ENCODE data around the gene PLD2. TPM values are rescaled to one million over a fixed set of nuclear protein-coding genes. Genes with fewer than 3 reads are reported as not detected.

PLD2 gene
- polyA plus RNA-seq, 3 donors, result 3.5 to 122 (median 4.0) TPM

- intact Hi-C loops (cut with micrococcal nuclease), result loop anchor here (5.0 kb wide), 2 partner anchors 76 to 191 kb away; partner anchors contain the start of genes INCA1 (in 1 of the 2) and KIF1C (in 1 of the 2)
- peaks cover 38 to 39% of the 10 kb centered on the region in 2 donors for H3K36me3 Mint-ChIP-seq
- Histone ChIP-seq H3K36me3 (replicated peaks in 1 of 2; ENCODE audit: control insufficient read depth in 1 of 2, insufficient read depth in 2 of 2, low read length in 2 of 2) (peaks cover 16 to 28% of the 10 kb centered on the region in 2 donors), H3K79me2 (ENCODE audit: insufficient read depth, low read length) (no peaks in the 10 kb centered on the region), H3K9ac (ENCODE audit: insufficient read depth, low read length, poor library complexity, severe bottlenecking) (peak overlapping the region; percentile 43), H3K27ac (ENCODE audit: low read depth in 1 of 2, low read length in 2 of 2) (no peak overlapping the region), H2AFZ (ENCODE audit: insufficient read depth, low read depth, low read length, poor library complexity, severe bottlenecking) (peak overlapping the region; percentile 71), H4K20me1 (ENCODE audit: insufficient read depth, low read length) (peaks cover 10% of the 10 kb centered on the region), H3K9me3 (replicated peaks in 1 of 2; ENCODE audit: control insufficient read depth in 1 of 2, insufficient read depth in 1 of 2, low read length in 2 of 2) (no peaks in the 10 kb centered on the region), H3K27me3 (ENCODE audit: control insufficient read depth in 2 of 2, insufficient read depth in 2 of 2, low read length in 2 of 2) (peaks cover 3 to 28% of the 10 kb centered on the region in 2 donors), H3K4me2 (replicated peaks; ENCODE audit: extremely low read depth, low read length, poor library complexity, severe bottlenecking) (peak overlapping the region; percentile 83), H3K4me1 (ENCODE audit: control insufficient read depth in 1 of 2, insufficient read depth in 2 of 2, low read length in 2 of 2) (peaks cover 10 to 11% of the 10 kb centered on the region in 2 donors), H3K4me3 (replicated peaks in 1 of 3; ENCODE audit: low read depth in 2 of 3, low read length in 3 of 3) (peak overlapping the region; percentile 37 to 81 (median 38))
- peaks cover 0 to 4% (median 2%) of the 10 kb centered on the region in 7 donors for H3K9me3 Mint-ChIP-seq
- H3K27ac Mint-ChIP-seq, result no peak overlapping the region
- H3K4me1 Mint-ChIP-seq, result peaks cover 24% of the 10 kb centered on the region
- peaks cover 24 to 48% (median 44%) of the 10 kb centered on the region in 3 donors for H3K27me3 Mint-ChIP-seq (ENCODE audit: low read depth in 3 of 3)
- no peak for TF ChIP-seq CTCF (IDR thresholded peaks at IDR 0.05)
- DNase-seq, result no peak
- 2% methylated on average over 11 of the region's 16 CpGs for WGBS (ENCODE audit: insufficient coverage)
- H3K4me3 Mint-ChIP-seq, result peak overlapping the region; percentile 72 to 79
Measured at GRCh38 chr17:4806456-4806776, 536 bp upstream of the PLD2 start.

- Histone ChIP-seq H2AFZ (ENCODE audit: insufficient read depth, low read depth, low read length, poor library complexity, severe bottlenecking) (peak overlapping the region; percentile 74), H3K9me3 (replicated peaks in 1 of 2; ENCODE audit: control insufficient read depth in 1 of 2, insufficient read depth in 1 of 2, low read length in 2 of 2) (no peaks in the 10 kb centered on the region), H4K20me1 (ENCODE audit: insufficient read depth, low read length) (peaks cover 10% of the 10 kb centered on the region), H3K36me3 (replicated peaks in 1 of 2; ENCODE audit: control insufficient read depth in 1 of 2, insufficient read depth in 2 of 2, low read length in 2 of 2) (peaks cover 16 to 32% of the 10 kb centered on the region in 2 donors), H3K4me3 (replicated peaks in 1 of 3; ENCODE audit: low read depth in 2 of 3, low read length in 3 of 3) (peak overlapping the region; percentile 54 to 91 (median 81)), H3K4me1 (ENCODE audit: control insufficient read depth in 1 of 2, insufficient read depth in 2 of 2, low read length in 2 of 2) (peaks cover 10 to 11% of the 10 kb centered on the region in 2 donors), H3K4me2 (replicated peaks; ENCODE audit: extremely low read depth, low read length, poor library complexity, severe bottlenecking) (peak overlapping the region; percentile 83), H3K27ac (ENCODE audit: low read depth in 1 of 2, low read length in 2 of 2) (peak overlapping the region in 1 of 2 donors; percentile 86), H3K9ac (ENCODE audit: insufficient read depth, low read length, poor library complexity, severe bottlenecking) (peak overlapping the region; percentile 80), H3K79me2 (ENCODE audit: insufficient read depth, low read length) (no peaks in the 10 kb centered on the region), H3K27me3 (ENCODE audit: control insufficient read depth in 2 of 2, insufficient read depth in 2 of 2, low read length in 2 of 2) (peaks cover 3 to 28% of the 10 kb centered on the region in 2 donors)
- Mint-ChIP-seq H3K27ac (peak overlapping the region in 6 of 7 donors; percentile 45 to 92 (median 65)), H3K4me3 (peak overlapping the region; percentile 86 to 90), H3K4me1 (peaks cover 24% of the 10 kb centered on the region), H3K9me3 (peaks cover 0 to 4% (median 2%) of the 10 kb centered on the region in 7 donors), H3K27me3 (ENCODE audit: low read depth in 3 of 3) (peaks cover 29 to 44% (median 44%) of the 10 kb centered on the region in 3 donors), H3K36me3 (peaks cover 41 to 42% of the 10 kb centered on the region in 2 donors)
- intact Hi-C loops (cut with micrococcal nuclease), result loop anchor here (5.0 kb wide), 2 partner anchors 75 to 190 kb away; partner anchors contain the start of genes INCA1 (in 1 of the 2) and KIF1C (in 1 of the 2)
- WGBS (ENCODE audit: insufficient coverage), result 40% methylated on average over 19 of the region's 32 CpGs
- DNase-seq, result no peak
- TF ChIP-seq CTCF (IDR thresholded peaks at IDR 0.05), result no peak
Measured at GRCh38 chr17:4807605-4808377, 839 bp downstream of the PLD2 start.
